Sigmoid colon (tissue), 7 donors: Measurements from ENCODE around the gene RELA. TPM values are rescaled to one million over a fixed set of nuclear protein-coding genes. Genes with fewer than 3 reads are reported as not detected.
A peak's percentile ranks its signal among the peaks of the same experiment; 100 is the strongest.

Source experiments
- DNase-seq: peaks from one replicate; pipeline ENCODE4 v3.0.0-alpha.2; 2019
- H3K27ac ChIP-seq, 4 donors: fragments of 200-600 bp; sonication (generic); one replicate each; pipeline ENCODE4 v1.5.1; 2016 to 2019; ENCODE audit warnings: mild to moderate bottlenecking in 1 of 4
- H3K27me3 ChIP-seq, 3 donors: fragments of 200-600 bp; sonication (generic); one replicate each; pipeline ENCODE4 v1.5.1; 2019; ENCODE audit warnings: mild to moderate bottlenecking in 1 of 3
- H3K36me3 ChIP-seq, 4 donors: fragments of 200-600 bp; sonication (generic); one replicate each; pipeline ENCODE4 v1.5.1; 2016 to 2019
- H3K4me1 ChIP-seq, 4 donors: fragments of 200-600 bp; sonication (generic); one replicate each; pipeline ENCODE4 v1.5.1; 2017 to 2019
- H3K4me3 ChIP-seq, 4 donors: fragments of 200-600 bp; sonication (generic); one replicate each; pipeline ENCODE4 v1.5.1; 2017 to 2019; ENCODE audit warnings: mild to moderate bottlenecking in 2 of 4, moderate library complexity in 1 of 4
- H3K9me3 ChIP-seq, 4 donors: fragments of 200-600 bp in 3 of 4; sonication (generic) in 3 of 4; one replicate each; pipeline versions ENCODE4 v1.5.1 to v1.6.1; 2013 to 2019
- CTCF ChIP-seq, 4 experiments: fragments of 450-650 bp in 3 of 4; fragments of 200-600 bp in 1 of 4; IDR thresholded peaks; one replicate each; pipeline ENCODE4 v1.5.1; 2016 to 2019; ENCODE audit warnings: antibody characterized with exemption in 4 of 4, mild to moderate bottlenecking in 3 of 4, moderate library complexity in 2 of 4
- EP300 ChIP-seq, 4 donors: sonication (generic); formaldehyde crosslinking; IDR thresholded peaks; one replicate each; pipeline ENCODE4 v1.6.1; 2017; ENCODE audit warnings: antibody characterized with exemption in 4 of 4
- POLR2A ChIP-seq, 2 donors: fragments of 450-650 bp; IDR thresholded peaks; one replicate each; pipeline ENCODE4 v1.6.1; 2016; ENCODE audit warnings: antibody characterized with exemption in 2 of 2, mild to moderate bottlenecking in 2 of 2, moderate library complexity in 2 of 2
- POLR2AphosphoS5 ChIP-seq, 4 donors: sonication (generic); formaldehyde crosslinking; IDR thresholded peaks; one replicate each; pipeline ENCODE4 v1.6.1; 2017; ENCODE audit warnings: antibody characterized with exemption in 4 of 4
- WGBS, 2 donors: extraction: QIAGEN DNeasy Blood & Tissue Kit; methylation state at CpG; one replicate each; pipeline ENCODE4 v1.1.7; 2013; 5-methylcytosine and 5-hydroxymethylcytosine counted together
- intact Hi-C: fragments of 100-400 bp; cut with DNase I; formaldehyde crosslinking; loops from one replicate; pipeline ENCODE4 v1.15.1; 2023
- polyA plus RNA-seq, 3 donors: library from polyadenylated mRNA; stranded (reverse); fragments of 200-250 nt; gene quantifications; one replicate each; pipeline ENCODE4 v1.2.3, GENCODE V29; 2013
- total RNA-seq, 4 donors: library from RNA; depleted of rRNA; stranded (reverse); fragments of >200 nt; gene quantifications; one replicate each; pipeline ENCODE4 v1.1.0, GENCODE V29; 2016
- donor health status: healthy with polysubstance abuse.
- donor health status: Bipolar disorder and iron deficiency.
- donor health status: healthy.

Gene RELA
- total and polyA plus RNA-seq, 7 donors = 33.6 to 62.6 (median 44.8) TPM

- H3K4me1 ChIP-seq = peaks cover 0 to 72% (median 63%) of the 10 kb centered on the region in 4 donors
- peak overlapping the region; percentile 89 to 95 (median 92) for H3K27ac ChIP-seq
- no peaks in the 10 kb centered on the region for H3K27me3 ChIP-seq
- no peaks in the 10 kb centered on the region for H3K9me3 ChIP-seq
- intact Hi-C loops = loop anchor here (10.0 kb wide), 1 partner anchor 497 kb away; the partner anchor contains the start of genes TM7SF2 and ZNHIT2
- peaks cover 0 to 17% (median 8%) of the 10 kb centered on the region in 4 donors for H3K36me3 ChIP-seq
- TF ChIP-seq CTCF (IDR thresholded peaks at IDR 0.05) = no peak
- no peak for TF ChIP-seq POLR2AphosphoS5 (IDR thresholded peaks at IDR 0.05)
- no peak for TF ChIP-seq EP300 (IDR thresholded peaks at IDR 0.05)
- TF ChIP-seq POLR2A (IDR thresholded peaks at IDR 0.05) = no peak
- H3K4me3 ChIP-seq = peak overlapping the region in 3 of 4 donors; percentile 59 to 88 (median 88)
- no peak for DNase-seq
- WGBS, 2 donors = 68 to 80% methylated on average over 12 of the region's 12 CpGs
Observed at GRCh38 chr11:65611758-65612603, 50.7 kb downstream of the RELA start.

GRCh38 chr11:65611028-65611757 is 51.5 kb downstream of the RELA start:
- peak overlapping the region; percentile 89 to 95 (median 92) for H3K27ac ChIP-seq
- H3K36me3 ChIP-seq = peaks cover 0 to 17% (median 8%) of the 10 kb centered on the region in 4 donors
- peak overlapping the region in 3 of 4 donors; percentile 59 to 88 (median 88) for H3K4me3 ChIP-seq
- intact Hi-C loops = loop anchor here (10.0 kb wide), 1 partner anchor 496 kb away; the partner anchor contains the start of genes TM7SF2 and ZNHIT2
- TF ChIP-seq POLR2AphosphoS5 (IDR thresholded peaks at IDR 0.05) (peak in 1 of 4 donors; percentile 5), POLR2A (IDR thresholded peaks at IDR 0.05) (no peak)
- H3K4me1 ChIP-seq = peaks cover 0 to 69% (median 62%) of the 10 kb centered on the region in 4 donors
- 42 to 62% methylated on average over 10 of the region's 10 CpGs for WGBS, 2 donors
- no peak for DNase-seq
- H3K27me3 ChIP-seq = no peaks in the 10 kb centered on the region
- H3K9me3 ChIP-seq = no peaks in the 10 kb centered on the region

GRCh38 chr11:65610404-65610803 is 52.3 kb downstream of the RELA start:
- no peak for DNase-seq
- H3K36me3 ChIP-seq = peaks cover 4 to 23% (median 15%) of the 10 kb centered on the region in 4 donors
- TF ChIP-seq POLR2AphosphoS5 (IDR thresholded peaks at IDR 0.05) (no peak), EP300 (IDR thresholded peaks at IDR 0.05) (no peak), CTCF (IDR thresholded peaks at IDR 0.05) (no peak), POLR2A (IDR thresholded peaks at IDR 0.05) (no peak)
- no peaks in the 10 kb centered on the region for H3K9me3 ChIP-seq
- peak overlapping the region in 3 of 4 donors; percentile 59 to 88 (median 88) for H3K4me3 ChIP-seq
- H3K27ac ChIP-seq = peak overlapping the region; percentile 89 to 95 (median 92)
- WGBS, 2 donors = 68 to 74% methylated on average over 6 of the region's 6 CpGs
- intact Hi-C loops = loop anchor here (10.0 kb wide), 1 partner anchor 496 kb away; the partner anchor contains the start of genes TM7SF2 and ZNHIT2
- H3K27me3 ChIP-seq = no peaks in the 10 kb centered on the region
- peaks cover 0 to 66% (median 61%) of the 10 kb centered on the region in 4 donors for H3K4me1 ChIP-seq

- 79 to 82% methylated on average over 5 of the region's 5 CpGs for WGBS, 2 donors
- TF ChIP-seq EP300 (IDR thresholded peaks at IDR 0.05) (no peak), POLR2A (IDR thresholded peaks at IDR 0.05) (no peak), CTCF (IDR thresholded peaks at IDR 0.05) (no peak), POLR2AphosphoS5 (IDR thresholded peaks at IDR 0.05) (no peak)
- H3K27ac ChIP-seq = peak overlapping the region in 3 of 4 donors; percentile 39 to 92 (median 91)
- peaks cover 12 to 30% (median 22%) of the 10 kb centered on the region in 4 donors for H3K36me3 ChIP-seq
- DNase-seq = no peak
- H3K4me3 ChIP-seq = no peak overlapping the region
- intact Hi-C loops = loop anchor here (5.0 to 10.0 kb wide), 3 partner anchors 67 to 495 kb away; partner anchors contain the start of genes TM7SF2 and ZNHIT2
- no peaks in the 10 kb centered on the region for H3K27me3 ChIP-seq
- H3K9me3 ChIP-seq = no peaks in the 10 kb centered on the region
- peaks cover 0 to 65% (median 60%) of the 10 kb centered on the region in 4 donors for H3K4me1 ChIP-seq
Observed at GRCh38 chr11:65609665-65610064, 53.1 kb downstream of the RELA start.
